Gastroesophageal sphincter (tissue), 3 donors: ENCODE measurements around the gene TTLL1.

Experiments used
- EP300 ChIP-seq: sonication (generic); formaldehyde crosslinking; IDR thresholded peaks from one replicate; pipeline ENCODE4 v1.6.1; 2017; ENCODE audit warnings: antibody characterized with exemption, mild to moderate bottlenecking
- POLR2A ChIP-seq, 2 donors: fragments of 450-650 bp; IDR thresholded peaks; one replicate each; pipeline ENCODE4 v1.6.1; 2017; ENCODE audit warnings: antibody characterized with exemption in 2 of 2, mild to moderate bottlenecking in 2 of 2, moderate library complexity in 1 of 2
- POLR2AphosphoS5 ChIP-seq: sonication (generic); formaldehyde crosslinking; IDR thresholded peaks from one replicate; pipeline ENCODE4 v1.6.1; 2017; ENCODE audit warnings: antibody characterized with exemption
- TF ChIP-seq, protein P1 (sequence below), 4 experiments: fragments of 200-600 bp in 2 of 4; fragments of 450-650 bp in 2 of 4; sonication (generic) in 1 of 4; IDR thresholded peaks; one replicate each; pipeline ENCODE4 v1.5.1; 2017 to 2019; ENCODE audit warnings: antibody characterized with exemption in 4 of 4, mild to moderate bottlenecking in 2 of 4, moderate library complexity in 2 of 4

DNA sequence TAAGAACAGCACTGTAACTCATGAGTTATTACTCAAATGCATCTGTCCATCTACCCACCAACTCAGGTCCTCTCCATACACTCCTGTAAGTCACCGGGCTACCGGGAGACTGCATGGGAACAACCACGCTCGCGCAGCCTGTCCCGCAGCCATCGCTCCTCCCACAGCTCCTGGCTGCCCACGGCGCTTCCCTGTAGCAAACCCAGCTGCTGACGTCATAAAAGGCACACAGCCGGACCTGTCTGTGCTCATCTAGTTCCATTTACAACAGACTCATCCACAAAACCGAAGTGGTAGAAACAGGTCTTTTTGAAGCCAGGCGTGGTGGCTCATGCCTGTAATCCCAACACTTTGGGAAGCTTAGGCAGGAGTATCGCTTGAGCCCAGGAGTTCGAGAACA lies 50.9 kb downstream of the TTLL1 start:
- TF ChIP-seq, protein P1, sequence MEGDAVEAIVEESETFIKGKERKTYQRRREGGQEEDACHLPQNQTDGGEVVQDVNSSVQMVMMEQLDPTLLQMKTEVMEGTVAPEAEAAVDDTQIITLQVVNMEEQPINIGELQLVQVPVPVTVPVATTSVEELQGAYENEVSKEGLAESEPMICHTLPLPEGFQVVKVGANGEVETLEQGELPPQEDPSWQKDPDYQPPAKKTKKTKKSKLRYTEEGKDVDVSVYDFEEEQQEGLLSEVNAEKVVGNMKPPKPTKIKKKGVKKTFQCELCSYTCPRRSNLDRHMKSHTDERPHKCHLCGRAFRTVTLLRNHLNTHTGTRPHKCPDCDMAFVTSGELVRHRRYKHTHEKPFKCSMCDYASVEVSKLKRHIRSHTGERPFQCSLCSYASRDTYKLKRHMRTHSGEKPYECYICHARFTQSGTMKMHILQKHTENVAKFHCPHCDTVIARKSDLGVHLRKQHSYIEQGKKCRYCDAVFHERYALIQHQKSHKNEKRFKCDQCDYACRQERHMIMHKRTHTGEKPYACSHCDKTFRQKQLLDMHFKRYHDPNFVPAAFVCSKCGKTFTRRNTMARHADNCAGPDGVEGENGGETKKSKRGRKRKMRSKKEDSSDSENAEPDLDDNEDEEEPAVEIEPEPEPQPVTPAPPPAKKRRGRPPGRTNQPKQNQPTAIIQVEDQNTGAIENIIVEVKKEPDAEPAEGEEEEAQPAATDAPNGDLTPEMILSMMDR (IDR thresholded peaks at IDR 0.05) = no peak
- TF ChIP-seq POLR2A (IDR thresholded peaks at IDR 0.05) (no peak), POLR2AphosphoS5 (no peak), EP300 (no peak)
